ENCODE data around the gene GLG1.
"Not testable (repeated sequence)": the region's sequence is repeated elsewhere in the genome, so short reads cannot be mapped to it uniquely, and the experiment has no call there.

DNA sequence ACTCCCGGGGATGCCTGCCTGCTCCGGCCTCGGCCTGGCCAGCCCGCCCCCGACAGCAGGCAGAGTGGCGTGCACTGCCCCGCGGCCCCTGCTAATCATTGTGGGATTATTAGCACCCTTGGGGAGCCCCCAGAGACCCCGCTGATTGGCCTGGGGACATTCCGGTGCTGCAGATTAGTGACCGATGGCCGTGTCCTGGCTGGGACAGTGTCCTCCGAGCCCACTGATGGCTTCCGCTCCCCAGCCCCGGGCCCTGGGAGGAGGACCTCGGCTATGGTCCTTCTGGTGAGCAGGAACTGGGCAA lies 185.5 kb downstream of the GLG1 start:
- TF ChIP-seq, protein P1, sequence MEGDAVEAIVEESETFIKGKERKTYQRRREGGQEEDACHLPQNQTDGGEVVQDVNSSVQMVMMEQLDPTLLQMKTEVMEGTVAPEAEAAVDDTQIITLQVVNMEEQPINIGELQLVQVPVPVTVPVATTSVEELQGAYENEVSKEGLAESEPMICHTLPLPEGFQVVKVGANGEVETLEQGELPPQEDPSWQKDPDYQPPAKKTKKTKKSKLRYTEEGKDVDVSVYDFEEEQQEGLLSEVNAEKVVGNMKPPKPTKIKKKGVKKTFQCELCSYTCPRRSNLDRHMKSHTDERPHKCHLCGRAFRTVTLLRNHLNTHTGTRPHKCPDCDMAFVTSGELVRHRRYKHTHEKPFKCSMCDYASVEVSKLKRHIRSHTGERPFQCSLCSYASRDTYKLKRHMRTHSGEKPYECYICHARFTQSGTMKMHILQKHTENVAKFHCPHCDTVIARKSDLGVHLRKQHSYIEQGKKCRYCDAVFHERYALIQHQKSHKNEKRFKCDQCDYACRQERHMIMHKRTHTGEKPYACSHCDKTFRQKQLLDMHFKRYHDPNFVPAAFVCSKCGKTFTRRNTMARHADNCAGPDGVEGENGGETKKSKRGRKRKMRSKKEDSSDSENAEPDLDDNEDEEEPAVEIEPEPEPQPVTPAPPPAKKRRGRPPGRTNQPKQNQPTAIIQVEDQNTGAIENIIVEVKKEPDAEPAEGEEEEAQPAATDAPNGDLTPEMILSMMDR (IDR thresholded peaks at IDR 0.05; ENCODE audit: poor library complexity) = not testable (repeated sequence)
- not testable (repeated sequence) for TF ChIP-seq EZH2 (IDR thresholded peaks at IDR 0.05; ENCODE audit: borderline replicate concordance); EZH2phosphoT487 (IDR thresholded peaks at IDR 0.05; ENCODE audit: low read depth, severe bottlenecking, unreplicated experiment)
